ENCODE measurements around the gene CARD9.

- no peak for TF ChIP-seq CTCF (IDR thresholded peaks at IDR 0.05)
- no peak for TF ChIP-seq EP300 (IDR thresholded peaks at IDR 0.05; ENCODE audit: low read depth)
- TF ChIP-seq POLR2A (IDR thresholded peaks at IDR 0.05), result no peak
- TF ChIP-seq POLR2AphosphoS5 (IDR thresholded peaks at IDR 0.05), result no peak
Observed at GRCh38 chr9:136399176-136400037, 25.9 kb upstream of the CARD9 start.

Data from transverse colon (tissue), 4 donors.